Gastrocnemius medialis (tissue), 4 donors: ENCODE data around the gene UQCR11. TPM values are rescaled to one million over a fixed set of nuclear protein-coding genes. Genes with fewer than 3 reads are reported as not detected.

Source experiments
- ATAC-seq, 2 donors: fragments of 150-250 bp; one replicate each; pipeline ENCODE4 v1.9.1; 2016
- DNase-seq, 2 donors: peaks; one replicate each; pipeline ENCODE4 v3.0.0-alpha.2; 2019
- H3K27ac ChIP-seq, 4 donors: fragments of 200-600 bp; sonication (generic); 1 replicate in 1 of 4; 2 replicates in 3 of 4; pipeline ENCODE4 v1.5.1; 2016 to 2018; ENCODE audit warnings: mild to moderate bottlenecking in 2 of 4, moderate library complexity in 1 of 4
- H3K27me3 ChIP-seq, 3 donors: fragments of 200-600 bp; sonication (generic) in 2 of 3; 1 replicate in 1 of 3; 2 replicates in 2 of 3; pipeline versions ENCODE4 v1.5.1 to v1.6.0; 2016 to 2019; ENCODE audit warnings: mild to moderate bottlenecking in 1 of 3, moderate library complexity in 1 of 3
- H3K36me3 ChIP-seq, 2 donors: fragments of 200-600 bp; sonication (generic) in 1 of 2; one replicate each; pipeline ENCODE4 v1.5.1; 2017 to 2018
- H3K4me1 ChIP-seq, 2 donors: fragments of 200-600 bp; sonication (generic) in 1 of 2; one replicate each; pipeline ENCODE4 v1.5.1; 2016 to 2017; ENCODE audit warnings: mild to moderate bottlenecking in 2 of 2
- H3K4me3 ChIP-seq, 4 donors: fragments of 200-600 bp; sonication (generic) in 3 of 4; 1 replicate in 1 of 4; 2 replicates in 3 of 4; pipeline ENCODE4 v1.5.1; 2016 to 2019; ENCODE audit warnings: mild to moderate bottlenecking in 2 of 4
- H3K9me3 ChIP-seq, 3 donors: fragments of 200-600 bp; sonication (generic) in 2 of 3; 1 replicate in 1 of 3; 2 replicates in 2 of 3; pipeline ENCODE4 v1.5.1; 2016 to 2019
- CTCF ChIP-seq, 5 experiments: fragments of 450-650 bp in 3 of 5; fragments of 200-600 bp in 2 of 5; sonication (generic) in 2 of 5; IDR thresholded peaks in 4 of 5; conservative IDR thresholded peaks in 1 of 5; 1 replicate in 4 of 5; 2 replicates in 1 of 5; pipeline ENCODE4 v1.5.1; 2016 to 2019; ENCODE audit warnings: antibody characterized with exemption in 5 of 5, mild to moderate bottlenecking in 3 of 5, moderate library complexity in 3 of 5
- POLR2A ChIP-seq, 2 donors: fragments of 450-650 bp; IDR thresholded peaks; one replicate each; pipeline ENCODE4 v1.6.1; 2017; ENCODE audit warnings: antibody characterized with exemption in 2 of 2, mild to moderate bottlenecking in 2 of 2, moderate library complexity in 2 of 2
- in situ Hi-C, 4 donors: fragments of 200-750 bp; cut with MboI; loops; one replicate each; pipeline versions ENCODE4 v1.15.0 to v1.8.0; 2017; ENCODE audit warnings: low sequenced_read_pairs in 4 of 4
- intact Hi-C: fragments of 100-400 bp; cut with DNase I; formaldehyde crosslinking; loops from one replicate; pipeline ENCODE4 v1.15.1; 2023; ENCODE audit warnings: low total_unique reads
- total RNA-seq, 4 donors: library from RNA; depleted of rRNA; stranded (reverse); fragments of >200 nt; gene quantifications; one replicate each; pipeline versions ENCODE4 v1.1.0 to v1.2.3, GENCODE V29; 2016

The UQCR11 gene
- total RNA-seq, 4 donors from 2014 or later, result 106 to 173 (median 154) TPM

- H3K27me3 ChIP-seq, result no peaks in the 10 kb centered on the region
- H3K4me3 ChIP-seq, result no peak overlapping the region
- H3K36me3 ChIP-seq, result no peaks in the 10 kb centered on the region
- no peaks in the 10 kb centered on the region for H3K4me1 ChIP-seq
- TF ChIP-seq POLR2A (IDR thresholded peaks at IDR 0.05), result no peak
- no peak for TF ChIP-seq CTCF (IDR thresholded peaks at IDR 0.05 in 4 of 5, conservative IDR thresholded peaks at IDR 0.05 in 1 of 5)
- intact Hi-C loops (no loop called here), in situ Hi-C loops (no loop called here)
- ATAC-seq, result no peak
- no peak for DNase-seq
- no peaks in the 10 kb centered on the region for H3K9me3 ChIP-seq
- no peak overlapping the region for H3K27ac ChIP-seq
Observed at GRCh38 chr19:1556390-1557070, 48.7 kb downstream of the UQCR11 start.

GRCh38 chr19:1555487-1556389 is 49.5 kb downstream of the UQCR11 start:
- no peaks in the 10 kb centered on the region for H3K27me3 ChIP-seq
- H3K36me3 ChIP-seq, result no peaks in the 10 kb centered on the region
- no peak for DNase-seq
- H3K27ac ChIP-seq, result no peak overlapping the region
- no peaks in the 10 kb centered on the region for H3K9me3 ChIP-seq
- H3K4me3 ChIP-seq, result no peak overlapping the region
- H3K4me1 ChIP-seq, result no peaks in the 10 kb centered on the region
- in situ Hi-C loops (no loop called here), intact Hi-C loops (no loop called here)
- TF ChIP-seq POLR2A (IDR thresholded peaks at IDR 0.05) (no peak), CTCF (IDR thresholded peaks at IDR 0.05 in 4 of 5, conservative IDR thresholded peaks at IDR 0.05 in 1 of 5) (no peak)
- ATAC-seq, result no peak

- H3K27ac ChIP-seq, result no peak overlapping the region
- DNase-seq (no peak), ATAC-seq (no peak)
- in situ Hi-C loops, result no loop called here
- H3K9me3 ChIP-seq, result no peaks in the 10 kb centered on the region
- no peaks in the 10 kb centered on the region for H3K27me3 ChIP-seq
- H3K4me1 ChIP-seq, result no peaks in the 10 kb centered on the region
- H3K36me3 ChIP-seq, result no peaks in the 10 kb centered on the region
- intact Hi-C loops, result no loop called here
- H3K4me3 ChIP-seq, result no peak overlapping the region
- TF ChIP-seq CTCF (IDR thresholded peaks at IDR 0.05 in 4 of 5, conservative IDR thresholded peaks at IDR 0.05 in 1 of 5), result no peak
- TF ChIP-seq POLR2A (IDR thresholded peaks at IDR 0.05), result no peak
Observed at GRCh38 chr19:1554968-1555367, 50.3 kb downstream of the UQCR11 start.

- in situ Hi-C loops (no loop called here), intact Hi-C loops (no loop called here)
- Histone ChIP-seq H3K36me3 (no peaks in the 10 kb centered on the region), H3K9me3 (no peaks in the 10 kb centered on the region), H3K4me3 (no peak overlapping the region), H3K27me3 (no peaks in the 10 kb centered on the region), H3K4me1 (no peaks in the 10 kb centered on the region), H3K27ac (no peak overlapping the region)
- DNase-seq (no peak), ATAC-seq (no peak)
- no peak for TF ChIP-seq CTCF (IDR thresholded peaks at IDR 0.05 in 4 of 5, conservative IDR thresholded peaks at IDR 0.05 in 1 of 5)
- TF ChIP-seq POLR2A (IDR thresholded peaks at IDR 0.05), result no peak
Observed at GRCh38 chr19:1553415-1553814, 51.8 kb downstream of the UQCR11 start.
